HCT116 (cell line): ENCODE data around the gene NEO1. TPM values are rescaled to one million over a fixed set of nuclear protein-coding genes. Genes with fewer than 3 reads are reported as not detected.

Experiments used
- ATAC-seq: fragments of 200-7000 bp; cut with Tn5 transposase; 2 replicates; pipeline ENCODE4 v1.9.1; 2020; ENCODE audit warnings: mild to moderate bottlenecking, moderate library complexity
- BruUV-seq: library from RNA; stranded (reverse); fragments of 400-500 nt; replicated peaks from 2 replicates; lab custom pipeline; 2021; lab: Mats Ljungman, UMichigan
- CTCF ChIA-PET: fragments of 300-600 bp; sonication (Branson Sonifier 250); formaldehyde crosslinking; loops from one replicate; lab custom pipeline; 2021; ENCODE audit warnings: antibody characterized with exemption; lab: Charles Lee
- POLR2A ChIA-PET: fragments of 300-600, 350-600 bp; sonication (Branson Sonifier 250); formaldehyde crosslinking; loops from one replicate; lab custom pipeline; 2021; ENCODE audit warnings: antibody characterized with exemption; lab: Charles Lee
- RAD21 ChIA-PET, 2 experiments: fragments of 300-600 bp; sonication (Branson Sonifier 250); formaldehyde crosslinking; loops; one replicate each; lab custom pipeline; 2023; ENCODE audit warnings: low total read pairs in 2 of 2; ENCODE audit not compliant: uncharacterized antibody in 2 of 2, unreplicated experiment in 2 of 2, low non-redundant PET in 1 of 2; lab: Charles Lee
- DNase-seq: peaks from one replicate; pipeline ENCODE4 v3.0.0-alpha.2; 2010; ENCODE audit warnings: low read depth, low spot score
- H2AFZ ChIP-seq: fragments of 200-600 bp; shearing (Covaris generic), sonication (generic); 2 replicates; pipeline ENCODE4 v1.6.1; 2017; ENCODE audit warnings: low read depth, mixed run types, mixed read lengths, antibody characterized with exemption, low read length; ENCODE audit not compliant: poor library complexity, severe bottlenecking
- H3K27ac ChIP-seq: 2 replicates; pipeline ENCODE4 v1.5.1; 2012; ENCODE audit warnings: low read depth, low read length
- H3K27me3 ChIP-seq: fragments of 200-600 bp; sonication (generic); 2 replicates; pipeline ENCODE4 v1.6.1; 2016; ENCODE audit warnings: mixed run types, low read length, mixed read lengths; ENCODE audit not compliant: insufficient read depth
- H3K36me3 ChIP-seq, 2 experiments: fragments of 200-500 bp in 1 of 2; fragments of 200-600 bp in 1 of 2; sonication (Bioruptor generic) in 1 of 2; sonication (generic) in 1 of 2; 2 replicates each; pipeline versions ENCODE4 v1.5.1 to v1.6.1; 2014 to 2016; ENCODE audit warnings: low read length in 2 of 2, inconsistent platforms in 1 of 2, mixed read lengths in 1 of 2, mixed run types in 1 of 2; ENCODE audit not compliant: insufficient read depth in 2 of 2, control insufficient read depth in 1 of 2
- H3K4me1 ChIP-seq, 2 experiments: fragments of 200-600 bp in 1 of 2; sonication (generic) in 1 of 2; 2 replicates each; pipeline versions ENCODE4 v1.5.1 to v1.6.1; 2012 to 2017; ENCODE audit warnings: low read length in 2 of 2, inconsistent platforms in 1 of 2, mild to moderate bottlenecking in 1 of 2, mixed read lengths in 1 of 2, mixed run types in 1 of 2, moderate library complexity in 1 of 2; ENCODE audit not compliant: insufficient read depth in 2 of 2, control insufficient read depth in 1 of 2
- H3K4me2 ChIP-seq: fragments of 200-600 bp; sonication (generic); 2 replicates; pipeline ENCODE4 v1.6.1; 2017; ENCODE audit warnings: mixed run types, low read length, mixed read lengths
- H3K4me3 ChIP-seq, 2 experiments: fragments of 200-600 bp in 1 of 2; sonication (generic) in 1 of 2; replicated peaks in 1 of 2; 2 replicates each; pipeline ENCODE4 v1.5.1; 2011 to 2016; ENCODE audit warnings: low read length in 2 of 2, control low read depth in 1 of 2, low read depth in 1 of 2, mild to moderate bottlenecking in 1 of 2, mixed read lengths in 1 of 2, mixed run types in 1 of 2
- H3K79me2 ChIP-seq: fragments of 200-600 bp; sonication (generic); 2 replicates; pipeline ENCODE4 v1.6.1; 2017; ENCODE audit warnings: mild to moderate bottlenecking, mixed run types, low read length, moderate library complexity, mixed read lengths; ENCODE audit not compliant: insufficient read depth
- H3K9ac ChIP-seq: fragments of 200-600 bp; sonication (generic); 2 replicates; pipeline ENCODE4 v1.6.1; 2016; ENCODE audit warnings: low read length, mixed read lengths
- H3K9me2 ChIP-seq: fragments of 200-600 bp; sonication (generic), shearing (Covaris generic); 2 replicates; pipeline ENCODE4 v1.6.1; 2017; ENCODE audit warnings: mixed run types, mild to moderate bottlenecking, moderate library complexity; ENCODE audit not compliant: insufficient read depth
- H3K9me3 ChIP-seq, 2 experiments: fragments of 200-500 bp in 1 of 2; fragments of 200-600 bp in 1 of 2; sonication (Bioruptor generic) in 1 of 2; sonication (generic) in 1 of 2; 2 replicates each; pipeline ENCODE4 v1.6.1; 2014 to 2017; ENCODE audit warnings: low read length in 2 of 2, mixed read lengths in 2 of 2, inconsistent platforms in 1 of 2, low read depth in 1 of 2, mild to moderate bottlenecking in 1 of 2, mixed run types in 1 of 2, moderate library complexity in 1 of 2; ENCODE audit not compliant: control insufficient read depth in 1 of 2, insufficient read depth in 1 of 2
- H4K20me1 ChIP-seq: fragments of 200-600 bp; sonication (generic), shearing (Covaris generic); 2 replicates; pipeline ENCODE4 v1.6.1; 2017; ENCODE audit warnings: mixed run types, mild to moderate bottlenecking, moderate library complexity; ENCODE audit not compliant: insufficient read depth
- ATF3 ChIP-seq: IDR thresholded peaks from 2 replicates; pipeline ENCODE4 v1.6.1; 2012
- CTCF ChIP-seq, 3 experiments: fragments of 200-600 bp in 1 of 3; sonication (generic) in 1 of 3; IDR thresholded peaks in 2 of 3; conservative IDR thresholded peaks in 1 of 3; 2 replicates each; pipeline ENCODE4 v1.5.1; 2012 to 2017; ENCODE audit warnings: low read depth in 2 of 3, low read length in 2 of 3, antibody characterized with exemption in 1 of 3, borderline replicate concordance in 1 of 3, control low read depth in 1 of 3, mild to moderate bottlenecking in 1 of 3, mixed read lengths in 1 of 3, mixed run types in 1 of 3, moderate library complexity in 1 of 3; ENCODE audit not compliant: insufficient read depth in 1 of 3
- EGR1 ChIP-seq: IDR thresholded peaks from 2 replicates; pipeline ENCODE4 v1.6.1; 2012; ENCODE audit warnings: low read depth
- FOSL1 ChIP-seq: IDR thresholded peaks from 2 replicates; pipeline ENCODE4 v1.6.1; 2012; ENCODE audit warnings: low read depth
- POLR2AphosphoS5 ChIP-seq: IDR thresholded peaks from 2 replicates; pipeline ENCODE4 v1.6.1; 2011; ENCODE audit warnings: mild to moderate bottlenecking, low read depth, low read length, moderate library complexity
- RAD21 ChIP-seq: IDR thresholded peaks from 2 replicates; pipeline ENCODE4 v1.6.1; 2012; ENCODE audit warnings: low read depth, mild to moderate bottlenecking
- intact Hi-C: fragments of 100-400 bp; cut with micrococcal nuclease; formaldehyde crosslinking; loops from 2 replicates; pipeline ENCODE4 v1.10.0; 2022
- total RNA-seq: library from RNA; stranded (reverse); gene quantifications from one replicate; pipeline ENCODE4 v1.2.1, GENCODE V29; 2021; ENCODE audit not compliant: unreplicated experiment
- TF ChIP-seq, protein P1 (sequence below): IDR thresholded peaks from 2 replicates; pipeline ENCODE4 v1.6.1; 2012; ENCODE audit warnings: low read depth

NEO1 gene
- total RNA-seq, 1 experiment from 2014 or later = 30.0 TPM

GRCh38 chr15:73270366-73271097 is 218.3 kb downstream of the NEO1 start (continued):
- TF ChIP-seq ATF3 (no peak), RAD21 (no peak), EGR1 (no peak)

DNA sequence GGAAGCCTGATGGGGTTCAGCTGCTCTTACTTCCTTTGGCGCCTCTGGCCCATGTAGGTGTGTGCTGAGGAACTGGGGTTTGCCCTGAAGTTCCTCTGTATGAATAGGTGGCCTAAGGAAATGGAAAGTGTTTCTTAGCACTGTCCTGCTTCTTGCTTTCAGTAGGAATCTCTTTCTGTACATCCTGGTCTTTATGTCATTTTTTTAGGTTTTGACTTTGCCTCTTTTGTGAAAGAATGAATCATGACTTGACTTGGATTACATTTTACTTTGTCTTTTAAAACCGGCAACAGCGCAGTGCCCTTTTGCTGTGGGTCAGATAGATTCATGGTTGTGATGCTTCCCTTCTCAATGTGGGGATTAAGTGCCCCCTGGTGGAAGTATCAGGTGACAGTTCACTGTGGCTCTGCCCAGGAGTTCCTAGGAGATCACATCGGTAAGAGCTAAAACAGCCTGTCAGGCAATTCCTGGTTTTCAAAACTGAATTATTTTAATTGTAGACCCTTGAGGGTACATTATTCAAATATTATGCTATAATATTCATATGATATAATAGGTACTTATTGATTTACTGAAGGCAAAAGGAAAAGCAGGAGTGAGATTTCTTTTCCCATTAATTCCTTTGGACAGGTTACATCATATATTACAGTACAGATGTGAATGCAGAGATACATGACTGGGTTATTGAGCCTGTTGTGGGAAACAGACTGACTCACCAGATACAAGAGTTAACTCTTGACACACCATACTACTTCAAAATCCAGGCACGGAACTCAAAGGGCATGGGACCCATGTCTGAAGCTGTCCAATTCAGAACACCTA is 221.1 kb downstream of the NEO1 start:
- H3K4me1 ChIP-seq = no peaks in the 10 kb centered on the region
- peak; percentile 66 for TF ChIP-seq RAD21
- TF ChIP-seq POLR2AphosphoS5 = no peak
- peak; percentile 53 to 86 (median 85); a peak in 5 of 6 replicates for TF ChIP-seq CTCF (IDR thresholded peaks at IDR 0.05 in 2 of 3, conservative IDR thresholded peaks at IDR 0.05 in 1 of 3; ENCODE audit: borderline replicate concordance in 1 of 3, insufficient read depth in 1 of 3, low read depth in 2 of 3, low read length in 2 of 3)
- TF ChIP-seq FOSL1 = no peak
- TF ChIP-seq, protein P1, sequence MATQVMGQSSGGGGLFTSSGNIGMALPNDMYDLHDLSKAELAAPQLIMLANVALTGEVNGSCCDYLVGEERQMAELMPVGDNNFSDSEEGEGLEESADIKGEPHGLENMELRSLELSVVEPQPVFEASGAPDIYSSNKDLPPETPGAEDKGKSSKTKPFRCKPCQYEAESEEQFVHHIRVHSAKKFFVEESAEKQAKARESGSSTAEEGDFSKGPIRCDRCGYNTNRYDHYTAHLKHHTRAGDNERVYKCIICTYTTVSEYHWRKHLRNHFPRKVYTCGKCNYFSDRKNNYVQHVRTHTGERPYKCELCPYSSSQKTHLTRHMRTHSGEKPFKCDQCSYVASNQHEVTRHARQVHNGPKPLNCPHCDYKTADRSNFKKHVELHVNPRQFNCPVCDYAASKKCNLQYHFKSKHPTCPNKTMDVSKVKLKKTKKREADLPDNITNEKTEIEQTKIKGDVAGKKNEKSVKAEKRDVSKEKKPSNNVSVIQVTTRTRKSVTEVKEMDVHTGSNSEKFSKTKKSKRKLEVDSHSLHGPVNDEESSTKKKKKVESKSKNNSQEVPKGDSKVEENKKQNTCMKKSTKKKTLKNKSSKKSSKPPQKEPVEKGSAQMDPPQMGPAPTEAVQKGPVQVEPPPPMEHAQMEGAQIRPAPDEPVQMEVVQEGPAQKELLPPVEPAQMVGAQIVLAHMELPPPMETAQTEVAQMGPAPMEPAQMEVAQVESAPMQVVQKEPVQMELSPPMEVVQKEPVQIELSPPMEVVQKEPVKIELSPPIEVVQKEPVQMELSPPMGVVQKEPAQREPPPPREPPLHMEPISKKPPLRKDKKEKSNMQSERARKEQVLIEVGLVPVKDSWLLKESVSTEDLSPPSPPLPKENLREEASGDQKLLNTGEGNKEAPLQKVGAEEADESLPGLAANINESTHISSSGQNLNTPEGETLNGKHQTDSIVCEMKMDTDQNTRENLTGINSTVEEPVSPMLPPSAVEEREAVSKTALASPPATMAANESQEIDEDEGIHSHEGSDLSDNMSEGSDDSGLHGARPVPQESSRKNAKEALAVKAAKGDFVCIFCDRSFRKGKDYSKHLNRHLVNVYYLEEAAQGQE = no peak
- no peak overlapping the region for H3K4me2 ChIP-seq
- ATAC-seq (peak; percentile 97), DNase-seq (peak; percentile 15)
- no TSS peak for BruUV-seq
- no peaks in the 10 kb centered on the region for H3K27me3 ChIP-seq
- no peaks in the 10 kb centered on the region for H3K36me3 ChIP-seq
- H3K79me2 ChIP-seq = no peaks in the 10 kb centered on the region
- intact Hi-C loops = loop anchor here (1.0 to 5.0 kb wide), 3 partner anchors 32 to 673 kb away; partner anchors contain the start of gene ADPGK
- no peak overlapping the region for H3K4me3 ChIP-seq
- RAD21 ChIA-PET = no interaction called here
- no peaks in the 10 kb centered on the region for H3K9me2 ChIP-seq
- POLR2A ChIA-PET = no interaction called here
- H3K9me3 ChIP-seq = no peaks in the 10 kb centered on the region
- no peak overlapping the region for H3K27ac ChIP-seq
- CTCF ChIA-PET = interaction anchor here (0.5 to 4.5 kb wide), 17 partner anchors 8 to 682 kb away, joined by 3 to 23 read pairs (median 4); no protein-coding TSS in a partner anchor
- H2AFZ ChIP-seq = no peak overlapping the region
- H3K9ac ChIP-seq = no peak overlapping the region
- no peaks in the 10 kb centered on the region for H4K20me1 ChIP-seq
